H9 (cell line): ENCODE data around the gene BBS2. TPM values are rescaled to one million over a fixed set of nuclear protein-coding genes. Genes with fewer than 3 reads are reported as not detected.

Source experiments
- DNase-seq: peaks from one replicate; pipeline ENCODE4 v3.0.0-alpha.2; 2017
- H2AFZ ChIP-seq: one replicate; pipeline ENCODE4 v1.6.1; 2013; ENCODE audit warnings: mild to moderate bottlenecking, low read length, control low read depth, moderate library complexity
- H2AK5ac ChIP-seq: 2 replicates; pipeline ENCODE4 v1.6.1; 2013; ENCODE audit warnings: low read length, control low read depth, mixed read lengths; ENCODE audit not compliant: insufficient read length
- H2BK120ac ChIP-seq: one replicate; pipeline ENCODE4 v1.6.1; 2013; ENCODE audit warnings: low read depth, mild to moderate bottlenecking, low read length, control low read depth, inconsistent platforms; ENCODE audit not compliant: poor library complexity, severe bottlenecking
- H2BK12ac ChIP-seq: 2 replicates; pipeline ENCODE4 v1.6.1; 2013; ENCODE audit warnings: low read length, control low read depth, mixed read lengths, low read depth; ENCODE audit not compliant: insufficient read length
- H2BK15ac ChIP-seq: 2 replicates; pipeline ENCODE4 v1.6.1; 2013; ENCODE audit warnings: low read depth, low read length, control low read depth
- H2BK20ac ChIP-seq: one replicate; pipeline ENCODE4 v1.6.1; 2013; ENCODE audit warnings: low read depth, mild to moderate bottlenecking, low read length, control low read depth, inconsistent platforms; ENCODE audit not compliant: poor library complexity, severe bottlenecking
- H2BK5ac ChIP-seq: 2 replicates; pipeline ENCODE4 v1.6.1; 2013; ENCODE audit warnings: low read length, control low read depth, mixed read lengths; ENCODE audit not compliant: insufficient read length
- H3K14ac ChIP-seq: 2 replicates; pipeline ENCODE4 v1.6.1; 2013; ENCODE audit warnings: low read length, control low read depth; ENCODE audit not compliant: insufficient read depth
- H3K18ac ChIP-seq: 2 replicates; pipeline ENCODE4 v1.6.1; 2013; ENCODE audit warnings: low read depth, mild to moderate bottlenecking, mixed read lengths, low read length, control low read depth; ENCODE audit not compliant: insufficient read length
- H3K23ac ChIP-seq: 2 replicates; pipeline ENCODE4 v1.6.1; 2013; ENCODE audit warnings: low read length, control low read depth, mixed read lengths, low read depth; ENCODE audit not compliant: insufficient read length
- H3K23me2 ChIP-seq: 2 replicates; pipeline ENCODE4 v1.6.1; 2013; ENCODE audit warnings: low read depth, mild to moderate bottlenecking, mixed read lengths, low read length, control low read depth; ENCODE audit not compliant: insufficient read length, poor library complexity, severe bottlenecking
- H3K27ac ChIP-seq: 2 replicates; pipeline ENCODE4 v1.5.1; 2013; ENCODE audit warnings: low read length, control low read depth, mixed read lengths, low read depth; ENCODE audit not compliant: insufficient read length
- H3K27me3 ChIP-seq: 2 replicates; pipeline ENCODE4 v1.6.1; 2013; ENCODE audit warnings: low read length, control low read depth, inconsistent platforms; ENCODE audit not compliant: insufficient read depth
- H3K4ac ChIP-seq: 2 replicates; pipeline ENCODE4 v1.6.1; 2013; ENCODE audit warnings: low read depth, mild to moderate bottlenecking, control low read depth, inconsistent platforms, low read length, moderate library complexity
- H3K4me1 ChIP-seq: 2 replicates; pipeline ENCODE4 v1.6.1; 2013; ENCODE audit warnings: low read length, control low read depth, inconsistent platforms; ENCODE audit not compliant: insufficient read depth
- H3K4me2 ChIP-seq: 2 replicates; pipeline ENCODE4 v1.6.1; 2013; ENCODE audit warnings: low read length, control low read depth, mixed read lengths; ENCODE audit not compliant: insufficient read length, insufficient read depth
- H3K56ac ChIP-seq: 2 replicates; pipeline ENCODE4 v1.6.1; 2013; ENCODE audit warnings: low read depth, mild to moderate bottlenecking, mixed read lengths, low read length, control low read depth; ENCODE audit not compliant: insufficient read length
- H3K79me1 ChIP-seq: 2 replicates; pipeline ENCODE4 v1.6.1; 2013; ENCODE audit warnings: low read depth, mild to moderate bottlenecking, moderate library complexity, low read length, control low read depth, inconsistent platforms; ENCODE audit not compliant: insufficient read depth, poor library complexity, severe bottlenecking
- H3K79me2 ChIP-seq: 2 replicates; pipeline ENCODE4 v1.6.1; 2013; ENCODE audit warnings: low read length, control low read depth, inconsistent platforms; ENCODE audit not compliant: insufficient read depth
- H3K9ac ChIP-seq: 2 replicates; pipeline ENCODE4 v1.6.1; 2013; ENCODE audit warnings: low read length, control low read depth, mixed read lengths; ENCODE audit not compliant: insufficient read length; ENCODE audit errors: extremely low read depth
- H3K9me3 ChIP-seq: one replicate; pipeline ENCODE4 v1.6.1; 2013; ENCODE audit warnings: low read depth, low read length, inconsistent platforms; ENCODE audit not compliant: control insufficient read depth
- H3T11ph ChIP-seq: one replicate; pipeline ENCODE4 v1.6.1; 2013; ENCODE audit warnings: mild to moderate bottlenecking, low read length, control low read depth, inconsistent platforms
- H4K20me1 ChIP-seq: one replicate; pipeline ENCODE4 v1.6.1; 2013; ENCODE audit not compliant: control insufficient read depth, insufficient read length, insufficient read depth
- H4K5ac ChIP-seq: 2 replicates; pipeline ENCODE4 v1.6.1; 2013; ENCODE audit warnings: low read depth, mild to moderate bottlenecking, mixed read lengths, low read length, control low read depth; ENCODE audit not compliant: insufficient read length
- H4K8ac ChIP-seq: replicated peaks from 2 replicates; pipeline ENCODE4 v1.6.1; 2013; ENCODE audit warnings: low read length, control low read depth, mixed read lengths, low read depth; ENCODE audit not compliant: insufficient read length
- H4K91ac ChIP-seq: 2 replicates; pipeline ENCODE4 v1.6.1; 2013; ENCODE audit warnings: low read depth, mild to moderate bottlenecking, moderate library complexity, mixed read lengths, low read length, control low read depth; ENCODE audit not compliant: insufficient read length
- H3K27ac Mint-ChIP-seq, 3 experiments: 2 replicates in 2 of 3; 3 replicates in 1 of 3; pipeline ENCODE4 v1.8.0; 2020 to 2021; ENCODE audit warnings: mixed read lengths in 3 of 3, mild to moderate bottlenecking in 1 of 3, moderate library complexity in 1 of 3
- H3K27me3 Mint-ChIP-seq: 2 replicates; pipeline ENCODE4 v1.8.0; 2021; ENCODE audit warnings: low read depth, mild to moderate bottlenecking, moderate library complexity, mixed read lengths
- H3K36me3 Mint-ChIP-seq, 3 experiments: 2 replicates in 2 of 3; 3 replicates in 1 of 3; pipeline ENCODE4 v1.8.0; 2020 to 2021; ENCODE audit warnings: low read depth in 3 of 3, mixed read lengths in 3 of 3; ENCODE audit not compliant: insufficient read depth in 1 of 3
- H3K4me1 Mint-ChIP-seq, 2 experiments: 2 replicates each; pipeline ENCODE4 v1.8.0; 2020; ENCODE audit warnings: mixed read lengths in 2 of 2
- H3K4me3 Mint-ChIP-seq, 2 experiments: 2 replicates in 1 of 2; 3 replicates in 1 of 2; pipeline ENCODE4 v1.8.0; 2020 to 2021; ENCODE audit warnings: mild to moderate bottlenecking in 2 of 2, mixed read lengths in 2 of 2, moderate library complexity in 1 of 2
- H3K9me3 Mint-ChIP-seq, 2 experiments: 2 replicates in 1 of 2; 3 replicates in 1 of 2; pipeline ENCODE4 v1.8.0; 2020; ENCODE audit warnings: mild to moderate bottlenecking in 2 of 2, mixed read lengths in 2 of 2, moderate library complexity in 1 of 2
- CTCF ChIP-seq: fragments of 200-600 bp; sonication (generic); conservative IDR thresholded peaks from 3 replicates; pipeline ENCODE4 v1.8.0; 2021; ENCODE audit warnings: antibody characterized with exemption, mild to moderate bottlenecking
- WGBS: extraction: QIAGEN DNeasy Blood & Tissue Kit; methylation state at CpG from one replicate; pipeline ENCODE4 v1.1.7; 2013; ENCODE audit warnings: missing lambda C conversion rate, low lambda C conversion rate, mixed read lengths; ENCODE audit not compliant: insufficient read length; ENCODE audit errors: extremely low coverage; 5-methylcytosine and 5-hydroxymethylcytosine counted together
- total RNA-seq: library from RNA; stranded (reverse); gene quantifications from 2 replicates; pipeline ENCODE4 v1.2.1, GENCODE V29; 2021

BBS2 gene
- total RNA-seq, 1 experiment from 2014 or later: 13.1 TPM

- H4K91ac ChIP-seq: no peak overlapping the region
- H3K4me1 Mint-ChIP-seq: no peaks in the 10 kb centered on the region
- H3T11ph ChIP-seq: no peak overlapping the region
- H3K56ac ChIP-seq: no peak overlapping the region
- no peaks in the 10 kb centered on the region for H3K79me2 ChIP-seq
- no peak overlapping the region for H3K18ac ChIP-seq
- WGBS: no CpG with 5 or more reads among the region's 1 CpG
- H3K27ac Mint-ChIP-seq: no peak overlapping the region
- H3K4me2 ChIP-seq: no peak overlapping the region
- H2AFZ ChIP-seq: no peak overlapping the region
- H2BK5ac ChIP-seq: no peak overlapping the region
- no peak overlapping the region for H2BK15ac ChIP-seq
- no peak overlapping the region for H3K4ac ChIP-seq
- H2AK5ac ChIP-seq: no peak overlapping the region
- H4K5ac ChIP-seq: no peak overlapping the region
- H2BK20ac ChIP-seq: no peak overlapping the region
- no peak overlapping the region for H3K27ac ChIP-seq
- H3K4me1 ChIP-seq: no peaks in the 10 kb centered on the region
- H3K14ac ChIP-seq: no peak overlapping the region
- H3K9me3 ChIP-seq: no peaks in the 10 kb centered on the region
- H3K79me1 ChIP-seq: no peaks in the 10 kb centered on the region
- TF ChIP-seq CTCF: no peak
- no peak overlapping the region for H2BK120ac ChIP-seq
- H3K9me3 Mint-ChIP-seq: no peaks in the 10 kb centered on the region
- H3K23ac ChIP-seq: no peak overlapping the region
- H3K23me2 ChIP-seq: no peaks in the 10 kb centered on the region
- no peak overlapping the region for H3K9ac ChIP-seq
- no peaks in the 10 kb centered on the region for H4K20me1 ChIP-seq
- H3K27me3 Mint-ChIP-seq: no peaks in the 10 kb centered on the region
- no peak for DNase-seq
- H3K4me3 Mint-ChIP-seq: no peak overlapping the region
- H4K8ac ChIP-seq: no peak overlapping the region
- no peak overlapping the region for H2BK12ac ChIP-seq
- H3K36me3 Mint-ChIP-seq: peaks cover 0 to 10% (median 8%) of the 10 kb centered on the region in 3 experiments; a peak in 3 of 7 replicates
- no peaks in the 10 kb centered on the region for H3K27me3 ChIP-seq
Observed at GRCh38 chr16:56493815-56494214, 26.0 kb downstream of the BBS2 start.
